IMR-90 (cell line): Measurements from ENCODE around the gene SLC2A3.

Experiments used
- BHLHE40 ChIP-seq: fragments of 150-350 bp; IDR thresholded peaks from 2 replicates; pipeline ENCODE4 v1.6.1; 2016; ENCODE audit warnings: mild to moderate bottlenecking, low read depth, low read length
- CEBPB ChIP-seq: IDR thresholded peaks from 2 replicates; pipeline ENCODE4 v1.6.1; 2012; ENCODE audit warnings: low read depth, low read length, improper control_type of control experiment
- CHD1 ChIP-seq: IDR thresholded peaks from 2 replicates; pipeline ENCODE4 v1.6.1; 2012; ENCODE audit warnings: low read depth, low read length, improper control_type of control experiment
- MAFK ChIP-seq: IDR thresholded peaks from 2 replicates; pipeline ENCODE4 v1.6.1; 2012; ENCODE audit warnings: low read depth, low read length, improper control_type of control experiment
- POLR2A ChIP-seq: IDR thresholded peaks from 2 replicates; pipeline ENCODE4 v1.6.1; 2012; ENCODE audit warnings: mild to moderate bottlenecking, low read depth, low read length
- RAD21 ChIP-seq: IDR thresholded peaks from 2 replicates; pipeline ENCODE4 v1.6.1; 2012; ENCODE audit warnings: low read length, improper control_type of control experiment
- RFX5 ChIP-seq: IDR thresholded peaks from 2 replicates; pipeline ENCODE4 v1.8.0; 2012; ENCODE audit warnings: low read depth, mild to moderate bottlenecking, low read length, moderate library complexity
- SMC3 ChIP-seq: fragments of 150-350 bp; IDR thresholded peaks from 2 replicates; pipeline ENCODE4 v1.6.1; 2016; ENCODE audit warnings: low read depth, mild to moderate bottlenecking, antibody characterized with exemption, low read length, moderate library complexity
- TF ChIP-seq, protein P1 (sequence below): conservative IDR thresholded peaks from 2 replicates; pipeline ENCODE4 v1.5.1; 2012; ENCODE audit warnings: mild to moderate bottlenecking, low read depth, low read length, improper control_type of control experiment
- TF ChIP-seq, protein P2 (sequence below): fragments of 150-350 bp; IDR thresholded peaks from 2 replicates; pipeline ENCODE4 v1.6.1; 2017; ENCODE audit warnings: mild to moderate bottlenecking, antibody characterized with exemption, low read length, low read depth
- TF ChIP-seq, protein P3 (sequence below): fragments of 150-350 bp; IDR thresholded peaks from 2 replicates; pipeline ENCODE4 v1.6.1; 2016; ENCODE audit warnings: low read depth, mild to moderate bottlenecking, low read length, moderate library complexity, borderline replicate concordance

DNA sequence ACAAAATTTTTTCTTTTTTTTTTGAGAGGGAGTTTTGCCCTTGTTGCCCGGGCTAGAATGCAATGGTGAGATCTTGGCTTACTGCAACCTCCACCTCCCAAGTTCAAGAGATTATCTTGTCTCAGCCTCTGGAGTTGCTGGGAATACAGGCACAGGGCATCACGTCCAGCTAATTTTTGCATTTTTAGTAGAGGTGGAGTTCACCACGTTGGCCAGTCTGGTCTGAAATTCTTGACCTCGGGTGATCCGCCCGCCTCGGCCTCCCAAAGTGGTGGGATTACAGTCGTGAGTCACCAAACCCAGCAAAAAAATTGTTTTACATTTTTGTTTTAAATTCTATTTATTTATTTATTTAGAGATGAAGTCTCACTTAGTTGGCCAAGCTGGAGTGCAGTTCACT is 58.6 kb downstream of the SLC2A3 start:
- TF ChIP-seq MAFK (no peak), POLR2A (no peak), RAD21 (no peak), SMC3 (no peak), CEBPB (no peak), BHLHE40 (no peak), CHD1 (no peak), RFX5 (no peak)
- TF ChIP-seq, protein P1, sequence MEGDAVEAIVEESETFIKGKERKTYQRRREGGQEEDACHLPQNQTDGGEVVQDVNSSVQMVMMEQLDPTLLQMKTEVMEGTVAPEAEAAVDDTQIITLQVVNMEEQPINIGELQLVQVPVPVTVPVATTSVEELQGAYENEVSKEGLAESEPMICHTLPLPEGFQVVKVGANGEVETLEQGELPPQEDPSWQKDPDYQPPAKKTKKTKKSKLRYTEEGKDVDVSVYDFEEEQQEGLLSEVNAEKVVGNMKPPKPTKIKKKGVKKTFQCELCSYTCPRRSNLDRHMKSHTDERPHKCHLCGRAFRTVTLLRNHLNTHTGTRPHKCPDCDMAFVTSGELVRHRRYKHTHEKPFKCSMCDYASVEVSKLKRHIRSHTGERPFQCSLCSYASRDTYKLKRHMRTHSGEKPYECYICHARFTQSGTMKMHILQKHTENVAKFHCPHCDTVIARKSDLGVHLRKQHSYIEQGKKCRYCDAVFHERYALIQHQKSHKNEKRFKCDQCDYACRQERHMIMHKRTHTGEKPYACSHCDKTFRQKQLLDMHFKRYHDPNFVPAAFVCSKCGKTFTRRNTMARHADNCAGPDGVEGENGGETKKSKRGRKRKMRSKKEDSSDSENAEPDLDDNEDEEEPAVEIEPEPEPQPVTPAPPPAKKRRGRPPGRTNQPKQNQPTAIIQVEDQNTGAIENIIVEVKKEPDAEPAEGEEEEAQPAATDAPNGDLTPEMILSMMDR, result no peak
- TF ChIP-seq, protein P2, sequence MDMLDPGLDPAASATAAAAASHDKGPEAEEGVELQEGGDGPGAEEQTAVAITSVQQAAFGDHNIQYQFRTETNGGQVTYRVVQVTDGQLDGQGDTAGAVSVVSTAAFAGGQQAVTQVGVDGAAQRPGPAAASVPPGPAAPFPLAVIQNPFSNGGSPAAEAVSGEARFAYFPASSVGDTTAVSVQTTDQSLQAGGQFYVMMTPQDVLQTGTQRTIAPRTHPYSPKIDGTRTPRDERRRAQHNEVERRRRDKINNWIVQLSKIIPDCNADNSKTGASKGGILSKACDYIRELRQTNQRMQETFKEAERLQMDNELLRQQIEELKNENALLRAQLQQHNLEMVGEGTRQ, result no peak
- TF ChIP-seq, protein P3, sequence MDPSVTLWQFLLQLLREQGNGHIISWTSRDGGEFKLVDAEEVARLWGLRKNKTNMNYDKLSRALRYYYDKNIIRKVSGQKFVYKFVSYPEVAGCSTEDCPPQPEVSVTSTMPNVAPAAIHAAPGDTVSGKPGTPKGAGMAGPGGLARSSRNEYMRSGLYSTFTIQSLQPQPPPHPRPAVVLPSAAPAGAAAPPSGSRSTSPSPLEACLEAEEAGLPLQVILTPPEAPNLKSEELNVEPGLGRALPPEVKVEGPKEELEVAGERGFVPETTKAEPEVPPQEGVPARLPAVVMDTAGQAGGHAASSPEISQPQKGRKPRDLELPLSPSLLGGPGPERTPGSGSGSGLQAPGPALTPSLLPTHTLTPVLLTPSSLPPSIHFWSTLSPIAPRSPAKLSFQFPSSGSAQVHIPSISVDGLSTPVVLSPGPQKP, result no peak
